Karpas-422 (cell line): ENCODE data around the gene E2F1. TPM values are rescaled to one million over a fixed set of nuclear protein-coding genes. Genes with fewer than 3 reads are reported as not detected.
A peak's percentile ranks its signal among the peaks of the same experiment; 100 is the strongest.

Experiments used
- DNase-seq: peaks from one replicate; pipeline ENCODE4 v3.0.0-alpha.2; 2015
- H2AFZ ChIP-seq: fragments of 200-600 bp; sonication (generic); 2 replicates; pipeline ENCODE4 v1.6.1; 2014; ENCODE audit warnings: antibody characterized with exemption, low read length, mixed read lengths
- H3K27ac ChIP-seq: fragments of 200-600 bp; sonication (generic); 2 replicates; pipeline ENCODE4 v1.5.1; 2014; ENCODE audit warnings: mild to moderate bottlenecking, low read length, moderate library complexity
- H3K27me3 ChIP-seq: fragments of 200-600 bp; sonication (generic); 2 replicates; pipeline ENCODE4 v1.6.1; 2014; ENCODE audit warnings: low read length, mixed read lengths
- H3K36me3 ChIP-seq: fragments of 200-600 bp; sonication (generic); 2 replicates; pipeline ENCODE4 v1.6.1; 2014; ENCODE audit warnings: low read length, mixed read lengths; ENCODE audit not compliant: insufficient read depth
- H3K4me1 ChIP-seq: fragments of 200-600 bp; sonication (generic); 2 replicates; pipeline ENCODE4 v1.6.1; 2014; ENCODE audit warnings: mild to moderate bottlenecking, low read length, mixed read lengths
- H3K4me2 ChIP-seq: fragments of 200-600 bp; sonication (generic); 2 replicates; pipeline ENCODE4 v1.6.1; 2014; ENCODE audit warnings: low read length, low read depth, mild to moderate bottlenecking; ENCODE audit not compliant: poor library complexity, severe bottlenecking
- H3K4me3 ChIP-seq: fragments of 200-600 bp; sonication (generic); 2 replicates; pipeline ENCODE4 v1.5.1; 2014; ENCODE audit warnings: mild to moderate bottlenecking, antibody characterized with exemption, low read length, mixed read lengths
- H3K79me2 ChIP-seq: fragments of 200-600 bp; sonication (generic); 2 replicates; pipeline ENCODE4 v1.6.1; 2014; ENCODE audit warnings: mild to moderate bottlenecking, low read length, mixed read lengths
- H3K9ac ChIP-seq: fragments of 200-600 bp; sonication (generic); 2 replicates; pipeline ENCODE4 v1.6.0; 2014; ENCODE audit warnings: low read length
- H3K9me2 ChIP-seq: fragments of 200-600 bp; sonication (generic), shearing (Covaris generic); replicated peaks from 2 replicates; pipeline ENCODE4 v1.6.0; 2014; ENCODE audit warnings: mild to moderate bottlenecking, low read length, moderate library complexity; ENCODE audit not compliant: insufficient read depth
- H3K9me3 ChIP-seq: fragments of 300-700, 200-600 bp; sonication (generic); 2 replicates; pipeline ENCODE4 v1.6.1; 2014; ENCODE audit warnings: low read length, mixed read lengths
- H4K20me1 ChIP-seq: fragments of 200-600 bp; sonication (generic); 2 replicates; pipeline ENCODE4 v1.6.1; 2014; ENCODE audit warnings: mild to moderate bottlenecking, antibody characterized with exemption, low read length, low read depth; ENCODE audit not compliant: insufficient read depth
- total RNA-seq: library from RNA; depleted of rRNA; stranded (reverse); fragments of >200 nt; shearing (Covaris generic); gene quantifications from 2 replicates; pipeline ENCODE4 v1.2.3, GENCODE V29; 2014; ENCODE audit warnings: low replicate concordance

E2F1 gene
- total RNA-seq, 1 experiment from 2014 or later: 19.2 TPM

DNA sequence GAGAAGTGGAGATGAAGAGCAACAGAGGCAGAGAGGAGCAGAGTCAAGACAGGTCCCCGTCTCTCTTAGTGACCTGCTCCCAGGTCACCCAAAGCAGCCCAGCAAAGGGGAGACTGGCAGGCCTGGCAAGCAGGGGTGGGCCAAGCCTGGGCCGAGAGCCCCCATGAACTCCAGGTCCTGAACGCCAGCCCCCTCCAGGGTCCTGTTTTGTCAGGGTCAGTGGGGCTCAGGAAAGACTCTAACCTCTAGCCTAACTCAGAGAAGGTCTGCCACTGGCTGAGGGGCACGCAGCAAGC lies 13.1 kb downstream of the E2F1 start:
- Histone ChIP-seq H3K9ac (peak overlapping the region; percentile 89), H3K9me2 (no peaks in the 10 kb centered on the region), H3K4me3 (peak overlapping the region; percentile 80), H3K9me3 (no peaks in the 10 kb centered on the region), H3K27me3 (no peaks in the 10 kb centered on the region), H3K36me3 (peaks cover 16% of the 10 kb centered on the region; the same call in 1 of the 2 replicates), H2AFZ (no peak overlapping the region), H3K79me2 (peaks cover 30% of the 10 kb centered on the region), H4K20me1 (no peaks in the 10 kb centered on the region), H3K27ac (peak overlapping the region; percentile 89), H3K4me1 (peaks cover 71% of the 10 kb centered on the region), H3K4me2 (peak overlapping the region; percentile 88)
- no peak for DNase-seq

GRCh38 chr20:33672426-33673113 lies 13.6 kb downstream of the E2F1 start:
- no peak for DNase-seq
- Histone ChIP-seq H2AFZ (no peak overlapping the region), H3K9me3 (no peaks in the 10 kb centered on the region), H3K9ac (peak overlapping the region; percentile 89), H3K36me3 (peaks cover 16% of the 10 kb centered on the region; the same call in 1 of the 2 replicates), H3K9me2 (no peaks in the 10 kb centered on the region), H3K27me3 (no peaks in the 10 kb centered on the region), H3K27ac (peak overlapping the region; percentile 89), H4K20me1 (no peaks in the 10 kb centered on the region), H3K4me3 (peak overlapping the region; percentile 80), H3K79me2 (peaks cover 30% of the 10 kb centered on the region), H3K4me2 (peak overlapping the region; percentile 88), H3K4me1 (peaks cover 75% of the 10 kb centered on the region)

GRCh38 chr20:33671573-33672288 lies 14.5 kb downstream of the E2F1 start:
- Histone ChIP-seq H3K79me2 (peaks cover 30% of the 10 kb centered on the region), H4K20me1 (no peaks in the 10 kb centered on the region), H3K9ac (peak overlapping the region; percentile 89), H3K4me2 (peak overlapping the region; percentile 88), H3K27me3 (no peaks in the 10 kb centered on the region), H3K9me2 (no peaks in the 10 kb centered on the region), H3K36me3 (peaks cover 16% of the 10 kb centered on the region; the same call in 1 of the 2 replicates), H3K4me3 (no peak overlapping the region; the same call in 1 of the 2 replicates), H3K9me3 (no peaks in the 10 kb centered on the region), H3K4me1 (peaks cover 84% of the 10 kb centered on the region), H2AFZ (no peak overlapping the region), H3K27ac (peak overlapping the region; percentile 89)
- no peak for DNase-seq

DNA sequence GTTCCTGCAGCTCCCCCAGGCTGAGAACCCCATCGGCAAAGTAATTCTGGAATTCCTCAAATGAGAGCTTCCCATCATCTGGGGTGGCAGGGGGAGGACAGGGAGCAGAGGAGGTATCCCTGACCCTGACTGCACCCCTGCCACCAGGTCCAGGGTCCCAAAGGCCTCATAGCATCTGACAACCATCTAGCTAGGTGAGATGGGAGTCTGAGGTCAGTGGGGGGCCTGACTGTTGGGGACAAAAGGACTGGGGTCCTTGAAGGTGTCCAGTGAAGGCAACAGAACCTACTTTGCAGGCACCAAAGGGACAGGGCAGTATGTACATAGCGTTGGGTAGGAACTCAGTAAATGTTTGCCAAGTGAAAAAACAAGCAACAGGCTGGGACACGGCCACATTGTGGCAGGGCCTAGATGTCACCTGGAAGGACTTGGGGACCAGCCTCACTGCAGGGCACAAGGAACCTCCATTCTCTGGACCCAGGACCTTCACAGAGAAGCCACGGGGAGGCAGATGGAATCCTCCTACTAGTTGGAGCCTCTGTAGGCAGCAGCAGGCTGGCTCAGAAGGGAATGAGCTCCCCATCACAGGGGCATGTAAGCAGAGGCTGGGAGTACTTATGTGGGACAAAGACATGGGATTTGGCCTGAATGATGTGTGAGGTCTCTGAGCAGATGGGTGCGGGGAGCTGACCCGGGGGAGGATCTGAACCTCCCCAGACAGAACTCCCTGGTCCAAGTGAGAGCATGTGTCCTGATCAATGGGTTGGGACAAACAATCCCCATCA lies 15.3 kb downstream of the E2F1 start:
- no peak overlapping the region for H2AFZ ChIP-seq
- peaks cover 16% of the 10 kb centered on the region; the same call in 1 of the 2 replicates for H3K36me3 ChIP-seq
- H3K9me2 ChIP-seq: no peaks in the 10 kb centered on the region
- H3K27me3 ChIP-seq: no peaks in the 10 kb centered on the region
- H3K4me1 ChIP-seq: peaks cover 90% of the 10 kb centered on the region
- H3K79me2 ChIP-seq: peaks cover 30% of the 10 kb centered on the region
- H3K9me3 ChIP-seq: no peaks in the 10 kb centered on the region
- no peak overlapping the region; the same call in 1 of the 2 replicates for H3K4me3 ChIP-seq
- H4K20me1 ChIP-seq: no peaks in the 10 kb centered on the region
- peak overlapping the region; percentile 89 for H3K9ac ChIP-seq
- H3K4me2 ChIP-seq: peak overlapping the region; percentile 64
- H3K27ac ChIP-seq: peak overlapping the region; percentile 89
- DNase-seq: no peak

DNA sequence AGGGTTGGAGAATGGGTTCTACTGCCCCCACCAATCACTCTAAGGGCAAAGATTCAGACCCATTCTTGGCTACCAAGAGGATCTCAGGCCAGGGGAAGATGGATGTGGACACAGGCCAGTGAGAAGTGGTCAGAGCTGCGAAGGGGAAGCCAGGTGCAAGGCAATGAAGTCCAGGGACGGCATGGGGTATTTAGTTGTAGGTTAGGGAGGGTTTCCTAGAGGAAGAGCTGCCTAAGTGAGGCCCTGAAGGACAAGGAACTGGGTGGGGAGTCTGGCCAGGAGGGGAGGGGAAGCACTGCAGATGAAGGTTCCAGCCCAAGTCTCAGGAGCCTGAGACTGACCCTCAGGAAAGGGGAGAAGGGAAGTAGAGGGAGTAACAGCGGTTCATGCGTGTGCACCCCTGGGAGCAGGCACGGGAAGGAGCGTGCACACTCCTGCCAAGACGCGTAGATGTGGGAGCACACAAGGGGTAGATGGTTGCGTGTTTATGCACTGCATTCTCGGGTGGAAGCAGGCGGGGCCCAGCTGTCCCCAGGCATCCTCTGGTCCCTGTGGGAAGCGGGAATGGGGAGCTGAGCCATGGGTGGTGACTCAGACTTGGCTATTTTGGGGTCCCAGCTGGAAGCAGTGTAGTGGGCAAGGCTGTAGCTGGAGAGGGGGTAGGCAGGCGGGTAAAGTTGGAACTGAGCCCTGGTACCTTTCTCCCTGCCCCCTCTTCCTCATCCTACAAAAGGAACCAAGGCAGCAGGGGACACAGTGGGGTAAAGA lies 16.1 kb downstream of the E2F1 start:
- Histone ChIP-seq H3K27ac (peak overlapping the region; percentile 89), H3K9ac (peak overlapping the region; percentile 89), H3K4me2 (peak overlapping the region; percentile 64), H3K4me1 (peaks cover 90% of the 10 kb centered on the region), H3K36me3 (peaks cover 16% of the 10 kb centered on the region; the same call in 1 of the 2 replicates), H3K4me3 (peak overlapping the region; percentile 23; the same call in 1 of the 2 replicates), H3K9me3 (no peaks in the 10 kb centered on the region), H4K20me1 (no peaks in the 10 kb centered on the region), H3K79me2 (peaks cover 30% of the 10 kb centered on the region), H3K27me3 (no peaks in the 10 kb centered on the region), H3K9me2 (no peaks in the 10 kb centered on the region), H2AFZ (no peak overlapping the region)
- DNase-seq: no peak

GRCh38 chr20:33669224-33669623 lies 17.0 kb downstream of the E2F1 start:
- peaks cover 91% of the 10 kb centered on the region for H3K4me1 ChIP-seq
- H3K36me3 ChIP-seq: peaks cover 16% of the 10 kb centered on the region; the same call in 1 of the 2 replicates
- H3K9me2 ChIP-seq: no peaks in the 10 kb centered on the region
- peak overlapping the region; percentile 89 for H3K9ac ChIP-seq
- H3K9me3 ChIP-seq: no peaks in the 10 kb centered on the region
- peak overlapping the region; percentile 64 for H3K4me2 ChIP-seq
- H2AFZ ChIP-seq: no peak overlapping the region
- H3K27ac ChIP-seq: peak overlapping the region; percentile 89
- H3K79me2 ChIP-seq: peaks cover 30% of the 10 kb centered on the region
- H3K27me3 ChIP-seq: no peaks in the 10 kb centered on the region
- DNase-seq: peak; percentile 71
- peak overlapping the region; percentile 67; the same call in 1 of the 2 replicates for H3K4me3 ChIP-seq
- no peaks in the 10 kb centered on the region for H4K20me1 ChIP-seq

DNA sequence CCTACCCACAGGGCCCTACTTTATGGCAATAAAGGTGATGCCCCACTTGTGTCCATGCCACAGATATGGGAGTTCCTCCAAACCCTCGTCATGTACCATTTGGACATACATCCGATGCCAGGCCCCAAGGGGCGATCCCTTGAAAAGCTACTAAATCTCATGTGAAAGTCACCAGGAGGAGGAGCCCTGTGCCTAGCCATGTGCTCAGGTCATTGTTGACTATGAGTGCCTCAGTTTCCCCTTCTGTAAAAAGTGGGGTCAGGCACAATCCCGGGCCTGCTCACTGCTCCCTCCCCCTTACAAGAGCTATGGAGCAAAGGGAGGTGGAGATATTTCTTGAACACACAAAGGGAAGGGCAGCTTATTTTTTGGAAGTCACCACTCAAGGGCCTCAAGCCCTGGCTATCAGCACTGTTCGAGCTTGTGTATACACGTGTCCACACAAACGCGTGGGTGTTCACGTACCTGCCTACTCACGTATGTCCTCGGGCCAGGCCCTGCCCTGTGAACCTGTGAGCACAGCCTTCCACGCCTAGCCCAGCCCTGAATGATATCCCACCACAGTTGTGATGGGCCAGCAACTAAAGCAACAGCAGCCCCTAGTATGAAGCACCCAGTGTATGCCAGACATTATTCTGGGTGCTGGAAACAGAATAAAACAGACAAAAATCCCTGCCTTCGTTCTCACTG lies 17.6 kb downstream of the E2F1 start:
- Histone ChIP-seq H3K27me3 (no peaks in the 10 kb centered on the region), H2AFZ (no peak overlapping the region), H3K9me3 (no peaks in the 10 kb centered on the region), H3K4me1 (peaks cover 97% of the 10 kb centered on the region), H3K9me2 (no peaks in the 10 kb centered on the region), H3K36me3 (peaks cover 16% of the 10 kb centered on the region; the same call in 1 of the 2 replicates), H3K9ac (peak overlapping the region; percentile 89), H3K4me3 (peak overlapping the region; percentile 67; the same call in 1 of the 2 replicates), H4K20me1 (no peaks in the 10 kb centered on the region), H3K4me2 (peak overlapping the region; percentile 64), H3K79me2 (peaks cover 30% of the 10 kb centered on the region), H3K27ac (peak overlapping the region; percentile 89)
- no peak for DNase-seq
